Measurements from ENCODE around the gene HOXA3.

The HOXA3 gene

DNA sequence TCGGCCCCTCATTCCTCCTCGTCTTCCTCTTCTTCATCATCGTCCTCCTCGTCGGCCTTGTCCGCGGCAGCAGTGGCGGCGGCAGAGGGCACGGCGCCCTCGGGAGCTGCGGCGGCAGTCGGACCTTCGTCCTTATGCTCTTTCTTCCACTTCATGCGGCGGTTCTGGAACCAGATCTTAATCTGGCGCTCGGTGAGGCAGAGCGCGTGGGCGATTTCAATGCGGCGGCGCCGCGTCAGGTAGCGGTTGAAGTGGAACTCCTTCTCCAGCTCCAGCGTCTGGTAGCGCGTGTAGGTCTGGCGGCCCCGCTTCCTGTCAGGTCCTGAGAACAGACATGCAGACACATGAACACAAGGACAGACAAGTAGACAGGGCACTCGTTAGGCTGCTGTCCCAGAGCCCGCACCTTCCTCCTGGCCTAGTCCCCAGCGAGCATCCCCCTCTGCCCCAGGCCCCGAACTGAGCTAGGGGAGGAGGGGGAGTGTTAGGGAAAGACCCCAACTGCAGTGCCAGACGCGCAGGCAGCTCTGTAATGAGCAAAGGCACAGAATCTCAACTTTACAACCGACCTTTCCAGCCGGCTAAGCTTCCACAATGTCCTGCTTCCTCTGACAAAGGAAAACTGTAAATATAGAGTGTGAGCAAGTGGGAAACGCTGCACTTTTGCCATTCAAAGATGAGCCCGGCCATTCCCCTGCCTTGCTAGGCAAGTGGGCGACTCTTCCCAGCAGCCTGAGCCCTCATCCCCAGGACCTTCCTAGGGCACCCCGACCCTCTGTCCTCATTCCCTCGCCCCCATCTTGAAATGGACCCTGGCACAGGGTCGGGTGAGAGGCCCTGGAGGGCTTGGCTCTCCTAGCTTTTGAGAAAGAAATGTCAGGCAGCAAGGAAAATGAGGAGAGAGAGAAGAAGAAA, 2.8 kb upstream of the HOXA3 start:
- DNase-seq: no peak

DNA sequence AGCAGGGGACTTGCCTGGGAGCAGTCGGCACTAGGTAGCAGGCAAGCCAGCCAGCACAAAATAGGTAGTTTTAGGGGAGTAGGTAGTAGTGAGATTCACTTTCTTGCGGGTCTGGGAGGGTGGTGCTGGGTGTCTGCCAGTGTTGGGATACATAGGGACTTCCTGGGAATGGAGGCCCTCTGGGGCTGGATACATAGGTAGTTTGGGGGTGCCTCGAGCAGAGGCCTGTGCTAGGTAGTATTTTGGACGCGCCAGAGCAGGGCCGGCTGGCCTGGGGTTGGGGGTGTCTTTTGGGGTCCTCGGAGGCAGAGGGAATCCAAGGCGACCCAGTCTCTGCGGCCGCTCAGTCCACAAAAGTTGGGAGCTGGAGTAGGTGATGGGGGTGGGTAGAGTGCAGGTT, 2.0 kb upstream of the HOXA3 start:
- no peak for DNase-seq

DNA sequence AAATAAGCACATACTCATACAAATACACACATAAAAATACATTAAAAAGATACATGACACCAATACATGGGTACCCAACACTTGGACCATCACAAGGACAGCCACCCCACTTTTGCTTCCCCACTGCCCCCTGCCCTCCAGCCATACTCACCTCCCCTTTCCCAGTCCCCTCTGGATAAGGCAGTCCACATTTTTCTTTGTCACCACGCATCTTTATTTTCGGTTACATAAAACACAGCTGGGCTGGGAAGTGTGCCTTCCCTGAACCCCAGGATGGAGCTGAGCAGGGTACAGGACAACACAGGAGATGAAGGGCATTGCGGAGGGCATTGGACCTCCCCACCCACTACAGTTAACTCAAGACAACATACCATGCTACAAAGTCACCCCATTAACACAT, 1.1 kb upstream of the HOXA3 start:
- no peak for DNase-seq

DNA sequence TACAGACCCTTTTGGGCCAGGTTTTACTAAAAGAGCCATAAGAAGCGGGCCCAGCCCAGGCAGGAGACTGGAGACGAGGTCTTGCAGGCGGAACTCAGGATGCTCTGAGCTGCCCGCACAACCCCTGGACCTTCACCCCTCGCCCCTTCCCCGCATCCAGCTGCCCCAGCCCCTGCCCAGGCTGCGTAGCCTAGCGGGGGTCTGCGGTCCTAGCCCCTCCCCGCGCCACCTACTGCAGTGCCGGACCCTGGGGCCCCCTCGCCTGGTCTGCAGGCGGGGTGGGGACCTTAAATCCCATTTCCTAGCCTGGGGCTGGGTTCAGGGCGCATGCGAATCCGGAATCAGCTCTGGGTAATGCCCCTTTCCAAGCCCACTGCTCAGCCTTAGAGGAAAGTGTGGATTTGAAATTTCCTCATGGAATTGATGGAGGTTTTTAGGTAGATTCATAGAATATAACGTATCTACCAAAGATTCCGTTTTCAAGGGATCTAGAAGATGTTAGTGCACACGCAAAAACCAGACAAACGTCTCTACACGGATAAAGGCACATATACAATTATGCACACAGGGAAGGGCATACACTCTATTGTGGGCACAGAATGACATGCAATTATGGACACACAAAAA, 546 bp upstream of the HOXA3 start:
- no peak for DNase-seq

DNA sequence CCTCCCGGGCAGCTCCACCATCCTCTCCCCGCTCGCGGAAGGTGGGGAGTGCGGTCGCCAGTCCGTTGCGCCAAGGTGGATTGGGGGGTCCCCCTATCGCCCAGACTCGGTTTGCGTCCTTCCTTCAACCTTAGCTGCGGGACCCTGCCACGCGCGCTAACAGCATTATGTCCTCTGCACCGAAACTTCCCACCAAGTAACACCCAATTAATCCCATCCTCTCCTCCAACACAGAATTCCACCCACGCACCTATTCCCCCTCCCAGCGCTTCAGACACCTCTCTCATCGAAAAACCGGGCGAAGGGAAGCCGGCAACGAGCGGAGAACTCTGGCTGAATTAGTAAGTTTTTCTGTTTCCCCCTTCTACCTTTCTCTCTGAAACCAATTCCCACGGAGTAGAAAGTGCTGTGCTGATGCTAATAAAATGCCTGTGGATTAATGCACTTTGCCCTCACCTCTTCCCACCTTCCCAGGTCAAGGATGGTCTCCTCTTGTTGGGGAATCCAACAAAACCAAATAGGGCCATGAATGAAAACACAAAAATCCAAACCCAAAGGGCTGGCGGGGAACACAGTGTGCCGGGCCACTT, 947 bp downstream of the HOXA3 start:
- DNase-seq: peak in 1 of 2 experiments; percentile 24

DNA sequence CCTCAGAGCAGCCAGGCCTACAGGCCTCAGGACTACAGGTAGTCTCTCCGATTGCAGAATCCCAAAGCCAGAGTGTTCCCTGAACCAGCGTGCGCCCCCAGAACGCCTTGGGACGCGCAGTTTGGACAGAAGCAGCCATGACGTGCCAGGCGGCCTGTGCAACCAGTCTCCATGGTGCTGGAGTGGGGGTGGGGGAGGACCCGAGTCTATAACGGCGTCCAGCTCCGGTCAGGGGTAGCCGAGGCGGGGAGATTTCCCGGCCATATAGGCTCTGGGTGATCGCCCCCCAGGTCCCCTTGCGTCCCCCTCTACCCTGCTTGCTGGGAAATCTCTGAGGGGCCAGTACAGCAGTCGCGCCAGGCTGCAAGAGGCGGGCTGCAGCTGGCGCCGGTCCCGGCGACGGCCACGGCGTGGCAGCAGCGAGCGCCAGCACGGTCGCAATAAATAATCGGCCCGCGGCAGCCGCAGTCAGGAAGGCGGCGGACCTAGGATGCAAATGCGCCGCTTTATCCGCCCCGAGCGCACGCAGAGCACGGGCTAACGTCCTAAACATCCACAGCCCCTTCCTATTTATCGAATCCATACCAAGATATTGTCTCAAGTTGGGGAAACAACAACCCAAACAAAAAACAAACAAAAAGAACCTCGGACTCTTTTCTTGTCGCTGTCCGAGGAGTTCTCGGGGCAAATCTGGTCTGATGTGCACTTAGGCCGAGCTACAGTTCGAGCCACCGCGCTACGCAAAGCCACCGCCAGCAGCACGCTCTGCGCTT, 1.6 kb downstream of the HOXA3 start:
- peak; percentile 44 to 64 for DNase-seq

DNA sequence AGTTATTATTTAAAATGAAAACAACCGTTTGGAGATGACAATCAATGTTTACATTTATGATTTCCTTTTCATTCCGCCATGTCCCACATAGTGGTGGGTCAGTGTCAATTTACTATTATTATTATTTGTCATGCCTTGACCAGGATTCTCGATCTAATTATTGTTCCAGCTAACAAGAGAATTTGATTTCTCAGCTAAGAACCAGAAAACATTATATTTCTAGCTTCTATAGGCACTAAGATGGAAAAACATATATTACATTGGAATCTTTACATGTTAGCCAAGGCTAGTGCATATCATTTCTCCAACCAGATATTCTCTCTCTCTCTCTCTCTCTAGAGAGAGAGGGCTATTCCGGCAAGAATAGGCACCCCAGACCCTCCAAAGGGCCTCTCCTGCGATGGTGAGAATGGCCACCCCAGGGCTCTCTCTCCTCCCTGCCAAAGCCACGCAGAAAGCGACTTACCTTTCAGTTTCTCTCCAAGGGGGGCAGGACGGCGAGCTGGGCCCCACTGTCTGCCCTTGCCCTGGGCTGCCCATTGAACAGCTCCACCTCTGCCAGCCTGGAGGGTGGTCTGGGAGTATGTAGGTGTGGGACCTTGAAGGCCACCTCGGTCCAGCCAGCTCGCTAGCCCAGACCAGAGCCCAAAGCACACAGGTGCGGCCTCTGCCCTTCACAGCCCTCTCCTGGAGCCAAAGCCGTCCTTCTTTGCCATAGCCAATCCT, 2.4 kb downstream of the HOXA3 start:
- no peak for DNase-seq

DNA sequence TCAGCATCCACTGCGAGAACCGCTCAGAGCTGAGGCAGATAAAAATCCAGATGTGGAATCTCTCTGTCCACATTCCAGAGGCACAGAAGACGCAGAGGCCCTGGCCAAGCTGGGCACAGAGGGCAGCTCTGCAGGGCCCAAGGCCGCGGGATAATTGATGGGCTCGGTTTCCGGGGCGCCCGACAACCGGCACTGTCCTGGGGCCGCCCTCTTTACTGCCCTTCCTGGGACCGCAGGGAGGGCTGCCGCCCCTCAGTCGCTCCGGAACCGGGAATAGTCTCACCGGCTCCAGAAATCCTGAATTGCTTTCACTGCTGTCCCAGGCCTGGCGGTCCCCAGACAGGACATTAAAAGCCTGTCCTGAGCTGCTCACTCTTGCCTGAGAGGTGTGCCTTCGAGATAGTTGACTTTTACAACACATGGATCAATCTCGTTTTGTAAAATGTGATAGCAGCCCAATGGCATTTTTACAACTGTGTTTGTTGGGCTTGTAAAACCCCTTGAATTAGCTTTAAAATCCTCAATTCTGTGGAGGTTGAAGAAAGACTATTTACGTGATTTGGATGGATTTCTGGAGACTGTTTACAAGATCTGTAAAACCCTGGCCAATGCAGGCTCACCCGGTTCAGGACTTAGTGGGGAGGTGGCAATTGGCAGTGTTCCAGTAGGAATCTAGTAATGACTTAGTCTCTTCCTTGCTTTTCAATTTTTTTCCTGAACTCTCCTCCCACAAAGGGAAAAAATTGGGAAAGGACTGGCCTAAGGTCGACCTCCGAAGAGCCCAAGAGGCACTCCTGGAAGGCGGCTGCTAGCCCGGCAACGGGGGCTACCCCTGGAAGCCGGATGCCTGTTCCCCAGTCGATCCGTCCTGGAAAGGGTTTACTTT, 3.4 kb downstream of the HOXA3 start:
- DNase-seq: no peak

DNA sequence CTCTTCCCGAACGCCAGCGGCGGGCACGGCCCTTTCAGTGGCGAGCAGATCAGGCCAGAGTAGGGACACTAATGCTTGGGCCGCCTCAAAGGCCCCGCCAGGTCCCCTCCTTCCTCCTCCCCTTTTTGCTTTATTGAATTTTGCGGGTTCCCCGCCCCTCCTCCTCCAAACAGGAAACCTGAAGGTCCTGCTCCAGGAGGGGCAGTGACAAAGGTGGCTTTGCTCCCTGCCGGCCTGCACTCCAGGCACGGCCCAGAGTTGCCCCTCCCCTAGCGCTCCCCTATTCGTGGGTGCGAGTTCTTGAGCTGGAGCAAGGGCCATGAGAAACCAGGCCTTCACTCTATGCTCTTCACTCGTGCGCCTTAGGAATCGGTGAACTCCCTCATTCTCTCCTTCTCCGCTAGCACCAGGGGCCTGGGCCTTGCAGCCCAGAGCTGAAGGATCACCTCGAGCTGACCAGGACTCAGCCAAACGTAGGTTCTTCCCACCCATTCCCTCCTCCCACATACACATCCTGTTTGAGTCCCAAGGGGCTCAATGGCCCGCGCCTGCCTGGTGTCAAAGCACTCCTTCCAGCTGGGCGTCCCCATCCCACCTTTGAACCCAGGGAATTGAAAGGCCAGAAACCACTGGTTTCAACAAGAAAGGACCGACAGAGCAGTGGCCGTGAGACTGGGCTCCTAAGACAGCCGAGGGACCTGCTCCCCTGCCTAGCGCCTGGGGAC, 4.2 kb downstream of the HOXA3 start:
- no peak for DNase-seq

DNA sequence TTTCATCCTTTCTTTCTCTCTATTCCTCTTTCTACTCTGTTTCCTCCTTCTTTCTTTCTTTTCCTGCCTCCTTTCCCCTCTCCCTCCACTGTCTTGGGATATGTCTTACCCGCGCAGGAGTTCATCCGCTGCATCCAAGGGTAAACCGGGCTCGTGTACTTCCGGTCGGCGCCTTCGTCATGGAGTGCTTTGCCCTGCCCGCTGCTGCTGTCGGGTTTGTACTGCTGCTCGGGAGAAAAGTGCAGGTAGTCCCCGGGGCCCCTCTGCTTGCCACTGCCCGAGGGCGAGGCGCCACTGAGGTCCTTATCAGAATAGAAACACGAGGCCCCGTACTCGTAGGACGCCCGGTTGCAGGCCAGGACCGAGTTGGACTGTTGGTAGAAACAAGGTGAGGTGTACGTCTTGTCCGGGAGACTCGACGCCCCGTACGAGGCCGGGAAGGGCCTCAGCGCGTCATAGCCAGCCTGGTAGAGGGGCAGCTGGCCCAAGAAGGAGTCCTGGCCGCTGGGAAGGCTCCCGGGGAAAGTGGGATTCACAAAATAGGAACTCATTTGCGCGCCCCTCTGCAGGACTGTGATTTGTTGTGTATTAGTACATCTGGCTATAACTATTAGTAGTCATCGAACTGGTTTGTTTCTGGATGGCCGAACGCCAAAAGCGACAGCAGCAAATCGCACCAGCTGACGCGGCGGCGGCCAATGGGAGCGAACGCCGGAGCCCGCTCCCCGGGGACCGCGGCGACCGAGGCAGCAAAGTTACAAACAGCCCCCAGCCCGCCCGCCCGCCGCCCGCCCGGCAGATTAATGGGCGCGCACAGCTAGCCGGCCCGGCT, 5.0 kb downstream of the HOXA3 start, which contains the start of gene HOXA6:
Gene HOXA6, minus strand, starts transcription at position 576 of the 832 bp plus-strand sequence. Its CDS starts 25 bp downstream, at position 551.
- DNase-seq: no peak

DNA sequence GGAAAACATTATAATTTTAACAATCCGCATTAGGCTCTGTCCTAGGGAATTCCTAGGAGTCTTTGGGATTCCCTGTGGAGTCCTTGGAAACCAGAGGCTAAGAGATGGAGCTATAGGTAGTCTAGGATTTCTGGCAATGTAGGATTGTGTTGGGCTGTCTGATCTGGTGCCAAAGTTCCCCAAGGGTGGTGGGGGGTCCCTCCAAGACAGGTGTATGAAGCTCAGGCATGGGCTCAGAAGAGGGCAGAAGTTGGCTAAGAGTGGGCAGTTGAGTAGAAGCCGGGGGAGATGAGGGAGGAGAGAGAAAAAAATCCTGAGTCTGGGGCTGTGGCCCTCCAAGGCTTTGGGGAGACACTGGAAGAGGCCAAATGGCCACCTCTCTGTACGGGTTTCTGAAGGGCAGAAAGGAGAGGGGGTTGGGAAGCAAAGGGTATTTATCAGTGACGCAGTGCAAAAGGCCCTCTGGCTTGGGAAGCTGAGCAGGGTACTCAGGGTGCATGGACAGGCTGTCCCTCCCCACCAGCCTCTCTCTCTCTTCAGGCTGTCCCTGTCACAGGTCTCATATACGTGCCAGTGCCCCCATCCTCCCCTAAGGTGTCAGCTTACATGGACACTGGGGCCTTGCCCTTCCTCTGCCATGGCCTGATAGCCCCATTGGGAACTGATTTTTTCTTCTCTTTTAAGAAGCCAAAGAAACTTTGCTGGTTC, 5.7 kb downstream of the HOXA3 start:
- no peak for DNase-seq

DNA sequence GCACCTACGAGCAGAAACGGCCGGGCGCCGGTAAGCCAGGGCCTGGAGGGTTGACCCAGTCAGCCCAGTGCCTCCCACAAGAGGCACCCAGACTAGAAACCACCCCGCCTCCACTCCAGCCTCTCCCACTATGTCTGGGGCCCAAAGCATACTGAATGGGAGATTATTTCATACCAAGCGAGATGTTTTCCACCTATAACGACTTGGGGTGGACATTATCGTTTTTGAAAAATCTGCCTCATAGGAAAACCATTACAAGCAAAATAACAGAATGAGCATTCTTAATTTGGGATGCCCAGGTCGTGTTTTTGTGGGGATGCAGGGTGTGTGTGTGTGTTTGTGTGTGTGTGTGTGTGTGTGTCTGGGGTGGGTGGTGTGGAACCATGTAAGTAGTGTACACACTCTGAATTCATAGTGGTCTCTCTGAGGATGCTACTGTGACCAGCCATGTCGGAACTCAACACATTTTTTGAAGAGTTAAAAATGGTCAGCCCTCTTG, 6.4 kb downstream of the HOXA3 start:
- DNase-seq: no peak

DNA sequence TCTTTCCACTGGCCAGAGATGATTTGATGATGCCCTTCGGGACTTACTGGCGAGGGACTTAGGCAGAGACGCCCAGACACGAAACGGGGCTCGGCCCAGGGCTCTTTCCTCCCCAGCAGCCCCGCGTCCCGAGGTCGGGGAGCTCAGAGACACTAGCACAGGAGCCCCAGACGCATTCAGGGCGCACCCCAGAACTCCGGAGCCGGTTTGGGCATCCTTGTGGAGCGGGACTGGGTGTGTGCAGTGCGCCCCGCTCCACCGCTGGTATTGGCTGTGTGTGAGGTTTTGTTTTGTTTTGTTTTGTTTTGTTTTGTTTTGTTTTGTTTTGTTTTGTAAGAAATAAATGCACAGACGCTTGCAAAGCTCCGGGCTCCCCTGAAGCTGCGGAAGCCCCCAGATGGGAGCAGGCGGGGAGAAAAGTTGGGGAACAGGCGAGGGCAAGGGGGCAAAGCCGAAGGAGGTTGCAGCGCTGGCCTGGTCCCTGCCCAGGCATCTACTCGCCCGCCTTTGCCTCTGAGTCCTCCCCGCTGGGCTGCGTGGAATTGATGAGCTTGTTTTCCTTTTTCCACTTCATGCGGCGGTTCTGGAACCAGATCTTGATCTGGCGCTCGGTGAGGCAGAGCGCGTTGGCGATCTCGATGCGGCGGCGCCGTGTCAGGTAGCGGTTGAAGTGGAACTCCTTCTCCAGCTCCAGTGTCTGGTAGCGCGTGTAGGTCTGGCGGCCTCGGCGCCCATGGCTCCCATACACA, 7.0 kb downstream of the HOXA3 start:
- DNase-seq: no peak

DNA sequence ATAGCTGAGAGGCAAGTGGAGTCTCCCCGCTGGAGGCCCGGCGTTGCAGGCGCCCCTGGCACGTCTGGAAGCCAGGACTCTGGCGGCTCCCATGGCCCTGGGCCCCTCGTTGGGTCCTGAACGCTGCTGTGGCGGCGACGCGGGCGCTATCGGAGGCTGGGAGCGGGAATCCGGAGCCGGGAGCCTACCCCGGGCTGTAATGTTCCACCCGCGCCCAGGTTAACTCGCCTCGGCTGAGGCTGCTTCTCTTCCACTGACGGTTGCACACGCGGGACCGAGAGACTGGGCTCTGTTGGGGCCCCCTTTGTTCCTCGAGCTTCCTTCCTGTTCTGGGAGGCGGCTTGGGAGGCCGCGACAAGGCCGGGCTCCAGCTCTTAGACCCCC, 7.6 kb downstream of the HOXA3 start:
- no peak for DNase-seq

DNA sequence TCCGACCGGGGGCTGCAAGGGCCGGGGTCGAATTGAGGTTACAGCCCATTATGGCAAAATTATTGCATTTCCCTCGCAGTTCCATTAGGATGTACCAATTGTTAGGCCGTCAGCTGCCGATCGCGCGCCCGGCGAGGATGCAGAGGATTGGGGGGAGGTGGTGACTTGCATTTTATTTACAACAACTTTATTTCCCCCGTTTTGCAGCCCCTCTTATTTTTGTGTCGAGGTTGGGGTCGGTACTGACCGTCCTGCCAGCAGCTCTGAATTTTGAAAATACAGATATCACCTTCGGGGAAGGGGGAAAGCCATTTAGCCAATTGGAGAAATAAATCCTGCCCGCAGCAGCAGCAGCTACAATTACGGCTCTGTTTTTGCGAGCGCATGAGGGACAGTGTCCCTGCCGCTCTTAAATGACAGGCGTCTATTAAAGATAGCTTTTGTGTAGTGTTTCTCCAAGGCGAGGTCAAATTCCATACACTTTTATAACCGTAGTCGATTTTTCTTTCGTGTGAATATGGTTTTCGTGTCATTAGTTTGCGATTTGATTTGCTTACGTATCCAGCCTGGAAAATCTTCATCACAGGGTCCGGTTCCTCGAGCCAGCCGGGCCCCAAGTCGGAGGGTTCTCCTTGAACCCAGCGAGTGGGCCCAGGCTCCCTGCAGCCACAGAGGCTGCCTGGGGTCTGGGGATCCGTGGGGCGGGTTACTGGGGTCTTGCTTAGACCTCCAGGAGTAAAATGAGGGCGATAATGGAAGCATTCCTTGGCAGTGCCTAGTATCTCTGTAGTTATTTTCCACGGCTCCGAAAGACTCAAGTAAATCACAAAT, 8.2 kb downstream of the HOXA3 start:
- no peak for DNase-seq

DNA sequence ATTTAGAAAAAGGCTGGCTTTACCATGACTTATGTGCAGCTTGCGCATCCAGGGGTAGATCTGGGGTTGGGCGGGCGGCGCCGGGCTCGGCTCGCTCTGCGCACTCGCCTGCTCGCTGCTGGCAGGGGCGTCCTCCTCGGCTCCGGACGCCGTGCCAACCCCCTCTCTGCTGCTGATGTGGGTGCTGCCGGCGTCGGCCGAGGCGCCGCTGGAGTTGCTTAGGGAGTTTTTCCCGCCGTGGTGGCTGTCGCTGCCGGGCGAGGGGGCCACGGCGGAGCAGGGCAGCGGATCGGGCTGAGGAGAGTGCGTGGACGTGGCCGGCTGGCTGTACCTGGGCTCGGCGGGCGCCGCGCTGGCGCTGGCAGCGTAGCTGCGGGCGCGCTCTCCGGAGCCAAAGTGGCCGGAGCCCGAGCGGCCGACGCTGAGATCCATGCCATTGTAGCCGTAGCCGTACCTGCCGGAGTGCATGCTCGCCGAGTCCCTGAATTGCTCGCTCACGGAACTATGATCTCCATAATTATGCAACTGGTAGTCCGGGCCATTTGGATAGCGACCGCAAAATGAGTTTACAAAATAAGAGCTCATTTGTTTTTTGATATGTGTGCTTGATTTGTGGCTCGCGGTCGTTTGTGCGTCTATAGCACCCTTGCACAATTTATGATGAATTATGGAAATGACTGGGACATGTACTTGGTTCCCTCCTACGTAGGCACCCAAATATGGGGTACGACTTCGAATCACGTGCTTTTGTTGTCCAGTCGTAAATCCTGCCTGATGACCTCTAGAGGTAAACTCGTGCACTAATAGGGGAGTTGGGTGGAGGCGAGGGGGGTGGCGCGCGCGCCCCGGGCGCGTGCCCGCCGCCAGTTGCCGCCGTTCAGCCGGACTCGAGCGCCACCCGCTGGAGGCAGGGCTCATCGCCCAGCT, 9.1 kb downstream of the HOXA3 start, which contains the start of gene HOXA5:
Gene HOXA5, minus strand, starts transcription at position 659 of the 927 bp plus-strand sequence. Its CDS starts 74 bp downstream, at position 585.
- DNase-seq: peak; percentile 11 to 44
